Neural progenitor cell (in vitro differentiated cells): ENCODE measurements around the gene VPS72.

Experiments
- CTCF ChIP-seq: fragments of 200-600 bp; sonication (generic); IDR thresholded peaks from 2 replicates; pipeline ENCODE4 v1.5.1; 2017; ENCODE audit warnings: antibody characterized with exemption, mild to moderate bottlenecking
- EZH2 ChIP-seq: fragments of 200-600 bp; sonication (generic); IDR thresholded peaks from 2 replicates; pipeline ENCODE4 v1.6.1; 2017; ENCODE audit warnings: antibody characterized with exemption, mild to moderate bottlenecking, moderate library complexity

- TF ChIP-seq CTCF (no peak), EZH2 (peak; percentile 29)
Measured at GRCh38 chr1:151189637-151190445, at the start of gene VPS72.
